Esophagus muscularis mucosa (tissue), 4 donors: Measurements from ENCODE around the gene CD6. TPM values are rescaled to one million over a fixed set of nuclear protein-coding genes. Genes with fewer than 3 reads are reported as not detected.

Experiments
- DNase-seq: peaks from one replicate; pipeline ENCODE4 v3.0.0-alpha.2; 2017; ENCODE audit errors: extremely low spot score
- H3K27ac ChIP-seq, 4 donors: fragments of 200-600 bp; sonication (generic); replicated peaks in 1 of 4; 1 replicate in 3 of 4; 2 replicates in 1 of 4; pipeline ENCODE4 v1.5.1; 2016 to 2019; ENCODE audit warnings: mild to moderate bottlenecking in 1 of 4
- H3K27me3 ChIP-seq, 4 donors: fragments of 200-600 bp; sonication (generic); one replicate each; pipeline versions ENCODE4 v1.5.1 to v1.6.0; 2016 to 2019
- H3K36me3 ChIP-seq, 4 donors: fragments of 200-600 bp; sonication (generic); one replicate each; pipeline ENCODE4 v1.5.1; 2016 to 2019
- H3K4me1 ChIP-seq, 4 donors: fragments of 200-600 bp; sonication (generic); one replicate each; pipeline ENCODE4 v1.5.1; 2016 to 2019
- H3K4me3 ChIP-seq, 4 donors: fragments of 200-600 bp; sonication (generic); 1 replicate in 2 of 4; 2 replicates in 2 of 4; pipeline ENCODE4 v1.5.1; 2016 to 2019; ENCODE audit warnings: mild to moderate bottlenecking in 4 of 4, moderate library complexity in 1 of 4
- H3K9me3 ChIP-seq, 4 donors: fragments of 200-600 bp; sonication (generic); 1 replicate in 3 of 4; 2 replicates in 1 of 4; pipeline ENCODE4 v1.5.1; 2016 to 2019
- CTCF ChIP-seq, 3 experiments: fragments of 200-600 bp in 2 of 3; fragments of 450-650 bp in 1 of 3; sonication (generic) in 2 of 3; IDR thresholded peaks; one replicate each; pipeline ENCODE4 v1.5.1; 2017 to 2019; ENCODE audit warnings: antibody characterized with exemption in 3 of 3, mild to moderate bottlenecking in 2 of 3, moderate library complexity in 1 of 3
- EP300 ChIP-seq: sonication (generic); formaldehyde crosslinking; IDR thresholded peaks from one replicate; pipeline ENCODE4 v1.6.1; 2017; ENCODE audit warnings: antibody characterized with exemption
- POLR2A ChIP-seq: fragments of 450-650 bp; IDR thresholded peaks from one replicate; pipeline ENCODE4 v1.6.1; 2017; ENCODE audit warnings: antibody characterized with exemption, moderate library complexity, mild to moderate bottlenecking, low read depth
- POLR2AphosphoS5 ChIP-seq, 2 donors: sonication (generic); formaldehyde crosslinking; IDR thresholded peaks; one replicate each; pipeline ENCODE4 v1.6.1; 2017; ENCODE audit warnings: antibody characterized with exemption in 2 of 2
- WGBS: methylation state at CpG from one replicate; pipeline ENCODE4 v1.1.5; 2018; 5-methylcytosine and 5-hydroxymethylcytosine counted together
- intact Hi-C: fragments of 100-400 bp; cut with DNase I; formaldehyde crosslinking; loops from one replicate; pipeline ENCODE4 v1.15.1; 2023
- total RNA-seq, 4 donors: library from RNA; depleted of rRNA; stranded (reverse); fragments of >200 nt; gene quantifications; one replicate each; pipeline versions ENCODE4 v1.1.0 to v1.2.1, GENCODE V29; 2016

CD6 gene
- total RNA-seq, 4 donors from 2014 or later, result 0.32 to 2.2 (median 1.3) TPM; not detected in 1

- Histone ChIP-seq H3K27ac (no peak overlapping the region), H3K27me3 (no peaks in the 10 kb centered on the region), H3K9me3 (no peaks in the 10 kb centered on the region), H3K4me3 (no peak overlapping the region), H3K36me3 (no peaks in the 10 kb centered on the region), H3K4me1 (peaks cover 6 to 16% (median 13%) of the 10 kb centered on the region in 4 donors)
- 82% methylated on average over 7 of the region's 7 CpGs for WGBS
- DNase-seq, result no peak
- TF ChIP-seq EP300 (no peak), POLR2A (no peak), CTCF (IDR thresholded peaks at IDR 0.05) (no peak), POLR2AphosphoS5 (IDR thresholded peaks at IDR 0.05) (no peak)
- intact Hi-C loops, result no loop called here
Measured at GRCh38 chr11:61045271-61045670, 73.8 kb downstream of the CD6 start.

- intact Hi-C loops, result no loop called here
- TF ChIP-seq POLR2AphosphoS5 (IDR thresholded peaks at IDR 0.05) (no peak), CTCF (IDR thresholded peaks at IDR 0.05) (no peak), POLR2A (no peak), EP300 (no peak)
Measured at GRCh38 chr11:61046833-61047232, 75.4 kb downstream of the CD6 start.

GRCh38 chr11:61048368-61049062 is 77.0 kb downstream of the CD6 start:
- no peaks in the 10 kb centered on the region for H3K27me3 ChIP-seq
- no peaks in the 10 kb centered on the region for H3K36me3 ChIP-seq
- DNase-seq, result no peak
- TF ChIP-seq EP300, result no peak
- no peak for TF ChIP-seq POLR2AphosphoS5 (IDR thresholded peaks at IDR 0.05)
- no peak for TF ChIP-seq CTCF (IDR thresholded peaks at IDR 0.05)
- no peak for TF ChIP-seq POLR2A
- H3K27ac ChIP-seq, result no peak overlapping the region
- intact Hi-C loops, result no loop called here
- 77% methylated on average over 12 of the region's 12 CpGs for WGBS
- H3K4me3 ChIP-seq, result no peak overlapping the region
- H3K9me3 ChIP-seq, result no peaks in the 10 kb centered on the region
- H3K4me1 ChIP-seq, result peaks cover 0 to 9% (median 0%) of the 10 kb centered on the region in 4 donors

More at GRCh38 chr11:61046833-61047232, 75.4 kb downstream of the CD6 start:
- DNase-seq, result no peak
- 83% methylated on average over 2 of the region's 2 CpGs for WGBS
- Histone ChIP-seq H3K36me3 (no peaks in the 10 kb centered on the region), H3K27ac (no peak overlapping the region), H3K4me1 (peaks cover 3 to 12% (median 7%) of the 10 kb centered on the region in 4 donors), H3K4me3 (no peak overlapping the region), H3K27me3 (no peaks in the 10 kb centered on the region), H3K9me3 (no peaks in the 10 kb centered on the region)

GRCh38 chr11:61049063-61049377 is 77.5 kb downstream of the CD6 start:
- Histone ChIP-seq H3K9me3 (no peaks in the 10 kb centered on the region), H3K36me3 (no peaks in the 10 kb centered on the region), H3K27me3 (no peaks in the 10 kb centered on the region), H3K4me1 (peaks cover 0 to 9% (median 0%) of the 10 kb centered on the region in 4 donors), H3K4me3 (no peak overlapping the region), H3K27ac (no peak overlapping the region)
- WGBS, result 77% methylated on average over 4 of the region's 4 CpGs
- intact Hi-C loops, result no loop called here
- no peak for DNase-seq
- no peak for TF ChIP-seq POLR2A
- no peak for TF ChIP-seq CTCF (IDR thresholded peaks at IDR 0.05)
- TF ChIP-seq POLR2AphosphoS5 (IDR thresholded peaks at IDR 0.05), result no peak
- TF ChIP-seq EP300, result no peak

- no peak overlapping the region for H3K27ac ChIP-seq
- TF ChIP-seq EP300 (no peak), POLR2AphosphoS5 (IDR thresholded peaks at IDR 0.05) (no peak), POLR2A (no peak), CTCF (IDR thresholded peaks at IDR 0.05) (no peak)
- intact Hi-C loops, result no loop called here
- peaks cover 0 to 9% (median 0%) of the 10 kb centered on the region in 4 donors for H3K4me1 ChIP-seq
- no peak for DNase-seq
- no peaks in the 10 kb centered on the region for H3K36me3 ChIP-seq
- H3K27me3 ChIP-seq, result no peaks in the 10 kb centered on the region
- no peak overlapping the region for H3K4me3 ChIP-seq
- no peaks in the 10 kb centered on the region for H3K9me3 ChIP-seq
- 47% methylated on average over 2 of the region's 2 CpGs for WGBS
Measured at GRCh38 chr11:61049859-61050258, 78.4 kb downstream of the CD6 start.
